Heart left ventricle (tissue), 13 donors: ENCODE results near the gene GPR50.

Experiments used
- POLR2A ChIP-seq, 2 donors: fragments of 450-650 bp; IDR thresholded peaks; one replicate each; pipeline ENCODE4 v1.6.1; 2017; ENCODE audit warnings: antibody characterized with exemption in 2 of 2, mild to moderate bottlenecking in 2 of 2, moderate library complexity in 2 of 2
- TF ChIP-seq, protein P1 (sequence below), 12 donors: fragments of 200-600 bp; sonication (generic) in 4 of 12; IDR thresholded peaks; one replicate each; pipeline versions ENCODE4 v1.5.0 to v1.8.0; 2018 to 2022; ENCODE audit warnings: antibody characterized with exemption in 12 of 12, mild to moderate bottlenecking in 5 of 12
- donor health status: ischemic (EF 13 %, LVEDD 7.1; RV severe dilation, severe dysfunction).
- donor health status: DM: no; HTN: yes; CAD: no.
- donor health status: DM: no; HTN: no; CAD: no.
- donor health status: ischemic (EF 25% LVEDD 6.9; RV normal size, moderate dysfunction).
- donor health status: ischemic (EF 25% LVEDD 5.7; RV mildly dilated, moderate dysfunction).
- donor health status: ischemic (EF 35%, LVEDD 5.7; RV mildly dilated, moderate dysfunction).
- donor health status: nonischemic (EF 11% LVEDD 7.7; RV severe dilation, severe dysfunction).
- donor health status: DM: yes; HTN: yes; CAD: no.
- donor health status: PGD.
- donor health status: ischemic (EF 29% LVEDD 5.4; RV normal size, mild dysfunction).
- donor health status: nonischemic (EF 23%, LVEDD 6.1; RV moderate dilation, normal function).

DNA sequence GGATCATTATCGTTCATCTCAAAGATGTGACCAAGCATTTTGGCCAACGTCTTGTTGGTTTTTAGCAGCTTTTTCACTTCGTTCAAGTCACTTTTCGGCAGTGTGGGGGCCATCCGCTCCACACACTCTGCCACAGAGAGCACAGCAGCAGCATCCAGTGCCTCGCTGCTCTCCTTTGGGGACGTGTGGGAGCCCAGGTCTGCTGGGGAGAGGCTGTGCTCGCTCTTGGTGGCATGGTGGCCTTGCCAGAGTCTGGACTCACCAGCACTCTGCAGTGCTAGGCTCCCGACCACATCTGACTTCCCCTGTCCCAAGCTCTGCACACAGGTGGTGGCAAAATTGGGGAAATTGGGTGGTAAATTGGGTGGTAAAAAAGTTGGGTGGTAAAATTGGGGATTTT is 50.6 kb downstream of the GPR50 start:
- no peak for TF ChIP-seq POLR2A (IDR thresholded peaks at IDR 0.05)
- TF ChIP-seq, protein P1, sequence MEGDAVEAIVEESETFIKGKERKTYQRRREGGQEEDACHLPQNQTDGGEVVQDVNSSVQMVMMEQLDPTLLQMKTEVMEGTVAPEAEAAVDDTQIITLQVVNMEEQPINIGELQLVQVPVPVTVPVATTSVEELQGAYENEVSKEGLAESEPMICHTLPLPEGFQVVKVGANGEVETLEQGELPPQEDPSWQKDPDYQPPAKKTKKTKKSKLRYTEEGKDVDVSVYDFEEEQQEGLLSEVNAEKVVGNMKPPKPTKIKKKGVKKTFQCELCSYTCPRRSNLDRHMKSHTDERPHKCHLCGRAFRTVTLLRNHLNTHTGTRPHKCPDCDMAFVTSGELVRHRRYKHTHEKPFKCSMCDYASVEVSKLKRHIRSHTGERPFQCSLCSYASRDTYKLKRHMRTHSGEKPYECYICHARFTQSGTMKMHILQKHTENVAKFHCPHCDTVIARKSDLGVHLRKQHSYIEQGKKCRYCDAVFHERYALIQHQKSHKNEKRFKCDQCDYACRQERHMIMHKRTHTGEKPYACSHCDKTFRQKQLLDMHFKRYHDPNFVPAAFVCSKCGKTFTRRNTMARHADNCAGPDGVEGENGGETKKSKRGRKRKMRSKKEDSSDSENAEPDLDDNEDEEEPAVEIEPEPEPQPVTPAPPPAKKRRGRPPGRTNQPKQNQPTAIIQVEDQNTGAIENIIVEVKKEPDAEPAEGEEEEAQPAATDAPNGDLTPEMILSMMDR (IDR thresholded peaks at IDR 0.05) = no peak
